GM18505 (cell line): ENCODE data around the gene PSMD9.

Experiments
- ATAC-seq: cut with Tn5 transposase; IDR thresholded peaks from one replicate; pipeline ENCODE4 v1.9.1; 2021; ENCODE audit not compliant: unreplicated experiment
- POLR2A ChIP-seq: IDR thresholded peaks from 4 replicates; pipeline ENCODE4 v1.6.1; 2011; ENCODE audit warnings: borderline replicate concordance; ENCODE audit not compliant: insufficient read depth, insufficient read length; ENCODE audit errors: extremely low read depth

The PSMD9 gene

GRCh38 chr12:121942145-121942718, 53.6 kb downstream of the PSMD9 start:
- no peak for ATAC-seq
- no peak for TF ChIP-seq POLR2A

GRCh38 chr12:121943926-121944325, 55.3 kb downstream of the PSMD9 start:
- no peak for ATAC-seq
- TF ChIP-seq POLR2A = no peak

- ATAC-seq = no peak
- no peak for TF ChIP-seq POLR2A
Observed at GRCh38 chr12:121946313-121947025, 57.9 kb downstream of the PSMD9 start.

- ATAC-seq = no peak
- no peak for TF ChIP-seq POLR2A
Observed at GRCh38 chr12:121947981-121948380, 59.4 kb downstream of the PSMD9 start.

- ATAC-seq = no peak
- TF ChIP-seq POLR2A = no peak
Observed at GRCh38 chr12:121949648-121950397, 61.2 kb downstream of the PSMD9 start.

- TF ChIP-seq POLR2A = no peak
- no peak for ATAC-seq
Observed at GRCh38 chr12:121953117-121953692, 64.6 kb downstream of the PSMD9 start.

- ATAC-seq = no peak
- TF ChIP-seq POLR2A = no peak
Observed at GRCh38 chr12:121953695-121954094, 65.1 kb downstream of the PSMD9 start.

GRCh38 chr12:121955258-121956237, 67.0 kb downstream of the PSMD9 start:
- no peak for TF ChIP-seq POLR2A
- ATAC-seq = no peak

- TF ChIP-seq POLR2A = no peak
- no peak for ATAC-seq
Observed at GRCh38 chr12:121957861-121958515, 69.4 kb downstream of the PSMD9 start.

- TF ChIP-seq POLR2A = no peak
- no peak for ATAC-seq
Observed at GRCh38 chr12:121958541-121959240, 70.1 kb downstream of the PSMD9 start.

- no peak for TF ChIP-seq POLR2A
- ATAC-seq = no peak
Observed at GRCh38 chr12:121960541-121960940, 72.0 kb downstream of the PSMD9 start.
